Measurements from ENCODE around the gene ATP6V1G2. TPM values are rescaled to one million over a fixed set of nuclear protein-coding genes. Genes with fewer than 3 reads are reported as not detected.

Gene ATP6V1G2
- total RNA-seq, 1 experiment from 2014 or later, result 0.98 TPM

DNA sequence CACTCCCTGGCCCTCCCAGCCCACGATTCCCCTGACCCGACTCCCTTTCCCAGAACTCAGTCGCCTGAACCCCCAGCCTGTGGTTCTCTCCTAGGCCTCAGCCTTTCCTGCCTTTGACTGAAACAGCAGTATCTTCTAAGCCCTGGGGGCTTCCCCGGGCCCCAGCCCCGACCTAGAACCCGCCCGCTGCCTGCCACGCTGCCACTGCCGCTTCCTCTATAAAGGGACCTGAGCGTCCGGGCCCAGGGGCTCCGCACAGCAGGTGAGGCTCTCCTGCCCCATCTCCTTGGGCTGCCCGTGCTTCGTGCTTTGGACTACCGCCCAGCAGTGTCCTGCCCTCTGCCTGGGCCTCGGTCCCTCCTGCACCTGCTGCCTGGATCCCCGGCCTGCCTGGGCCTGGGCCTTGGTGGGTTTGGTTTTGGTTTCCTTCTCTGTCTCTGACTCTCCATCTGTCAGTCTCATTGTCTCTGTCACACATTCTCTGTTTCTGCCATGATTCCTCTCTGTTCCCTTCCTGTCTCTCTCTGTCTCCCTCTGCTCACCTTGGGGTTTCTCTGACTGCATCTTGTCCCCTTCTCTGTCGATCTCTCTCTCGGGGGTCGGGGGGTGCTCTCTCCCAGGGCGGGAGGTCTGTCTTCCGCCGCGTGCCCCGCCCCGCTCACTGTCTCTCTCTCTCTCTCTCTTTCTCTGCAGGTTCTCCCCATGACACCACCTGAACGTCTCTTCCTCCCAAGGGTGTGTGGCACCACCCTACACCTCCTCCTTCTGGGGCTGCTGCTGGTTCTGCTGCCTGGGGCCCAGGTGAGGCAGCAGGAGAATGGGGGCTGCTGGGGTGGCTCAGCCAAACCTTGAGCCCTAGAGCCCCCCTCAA is 25.9 kb upstream of the ATP6V1G2 start, which contains the start of gene LTA:
LTA (plus strand) TSS at position 249 of the 871 bp plus-strand sequence; CDS start at position 703, 454 bp downstream.
- Histone ChIP-seq H3K9me3 (ENCODE audit: control insufficient read depth, insufficient read depth, low read depth, low read length) (no peaks in the 10 kb centered on the region), H3K27ac (ENCODE audit: low read length) (no peak within 1 kb of the TSS), H3K4me3 (ENCODE audit: low read depth in 2 of 2, low read length in 2 of 2) (no peak within 1 kb of the TSS), H3K27me3 (ENCODE audit: control insufficient read depth, insufficient read depth, low read length) (no peaks in the 10 kb centered on the region), H3K4me1 (ENCODE audit: control insufficient read depth, insufficient read depth, low read length) (no peaks in the 10 kb centered on the region), H3K36me3 (ENCODE audit: control insufficient read depth, insufficient read depth, low read length) (no peaks in the 10 kb centered on the region)
- no TSS peak for BruUV-seq (replicated peaks)
- intact Hi-C loops (cut with micrococcal nuclease; ENCODE audit: unreplicated experiment), result no loop called here
- DNase-seq (ENCODE audit: low read depth, low spot score) (no peak), ATAC-seq (0 out of 2 replicates have a peak, but pooled peaks have one; percentile 24)
- in situ Hi-C loops (cut with HindIII; ENCODE audit: low pct_unique_long_range_greater_than_20kb, low sequenced_read_pairs), result no loop called here
- TF ChIP-seq SIN3A (IDR thresholded peaks at IDR 0.05; ENCODE audit: borderline replicate concordance, insufficient read depth, low read depth, low read length) (no peak), POLR2AphosphoS5 (IDR thresholded peaks at IDR 0.05; ENCODE audit: low read depth, low read length) (no peak), TCF7L2 (IDR thresholded peaks at IDR 0.05; ENCODE audit: low read depth, low read length) (no peak)
- TF ChIP-seq, protein P1, sequence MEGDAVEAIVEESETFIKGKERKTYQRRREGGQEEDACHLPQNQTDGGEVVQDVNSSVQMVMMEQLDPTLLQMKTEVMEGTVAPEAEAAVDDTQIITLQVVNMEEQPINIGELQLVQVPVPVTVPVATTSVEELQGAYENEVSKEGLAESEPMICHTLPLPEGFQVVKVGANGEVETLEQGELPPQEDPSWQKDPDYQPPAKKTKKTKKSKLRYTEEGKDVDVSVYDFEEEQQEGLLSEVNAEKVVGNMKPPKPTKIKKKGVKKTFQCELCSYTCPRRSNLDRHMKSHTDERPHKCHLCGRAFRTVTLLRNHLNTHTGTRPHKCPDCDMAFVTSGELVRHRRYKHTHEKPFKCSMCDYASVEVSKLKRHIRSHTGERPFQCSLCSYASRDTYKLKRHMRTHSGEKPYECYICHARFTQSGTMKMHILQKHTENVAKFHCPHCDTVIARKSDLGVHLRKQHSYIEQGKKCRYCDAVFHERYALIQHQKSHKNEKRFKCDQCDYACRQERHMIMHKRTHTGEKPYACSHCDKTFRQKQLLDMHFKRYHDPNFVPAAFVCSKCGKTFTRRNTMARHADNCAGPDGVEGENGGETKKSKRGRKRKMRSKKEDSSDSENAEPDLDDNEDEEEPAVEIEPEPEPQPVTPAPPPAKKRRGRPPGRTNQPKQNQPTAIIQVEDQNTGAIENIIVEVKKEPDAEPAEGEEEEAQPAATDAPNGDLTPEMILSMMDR (IDR thresholded peaks at IDR 0.05), result no peak
- TF ChIP-seq, protein P2, sequence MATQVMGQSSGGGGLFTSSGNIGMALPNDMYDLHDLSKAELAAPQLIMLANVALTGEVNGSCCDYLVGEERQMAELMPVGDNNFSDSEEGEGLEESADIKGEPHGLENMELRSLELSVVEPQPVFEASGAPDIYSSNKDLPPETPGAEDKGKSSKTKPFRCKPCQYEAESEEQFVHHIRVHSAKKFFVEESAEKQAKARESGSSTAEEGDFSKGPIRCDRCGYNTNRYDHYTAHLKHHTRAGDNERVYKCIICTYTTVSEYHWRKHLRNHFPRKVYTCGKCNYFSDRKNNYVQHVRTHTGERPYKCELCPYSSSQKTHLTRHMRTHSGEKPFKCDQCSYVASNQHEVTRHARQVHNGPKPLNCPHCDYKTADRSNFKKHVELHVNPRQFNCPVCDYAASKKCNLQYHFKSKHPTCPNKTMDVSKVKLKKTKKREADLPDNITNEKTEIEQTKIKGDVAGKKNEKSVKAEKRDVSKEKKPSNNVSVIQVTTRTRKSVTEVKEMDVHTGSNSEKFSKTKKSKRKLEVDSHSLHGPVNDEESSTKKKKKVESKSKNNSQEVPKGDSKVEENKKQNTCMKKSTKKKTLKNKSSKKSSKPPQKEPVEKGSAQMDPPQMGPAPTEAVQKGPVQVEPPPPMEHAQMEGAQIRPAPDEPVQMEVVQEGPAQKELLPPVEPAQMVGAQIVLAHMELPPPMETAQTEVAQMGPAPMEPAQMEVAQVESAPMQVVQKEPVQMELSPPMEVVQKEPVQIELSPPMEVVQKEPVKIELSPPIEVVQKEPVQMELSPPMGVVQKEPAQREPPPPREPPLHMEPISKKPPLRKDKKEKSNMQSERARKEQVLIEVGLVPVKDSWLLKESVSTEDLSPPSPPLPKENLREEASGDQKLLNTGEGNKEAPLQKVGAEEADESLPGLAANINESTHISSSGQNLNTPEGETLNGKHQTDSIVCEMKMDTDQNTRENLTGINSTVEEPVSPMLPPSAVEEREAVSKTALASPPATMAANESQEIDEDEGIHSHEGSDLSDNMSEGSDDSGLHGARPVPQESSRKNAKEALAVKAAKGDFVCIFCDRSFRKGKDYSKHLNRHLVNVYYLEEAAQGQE (IDR thresholded peaks at IDR 0.05; ENCODE audit: insufficient read depth in 1 of 2, low read depth in 2 of 2, low read length in 1 of 2), result no peak
- CTCF ChIA-PET, result no interaction called here
- POLR2A ChIA-PET, result no interaction called here

DNA sequence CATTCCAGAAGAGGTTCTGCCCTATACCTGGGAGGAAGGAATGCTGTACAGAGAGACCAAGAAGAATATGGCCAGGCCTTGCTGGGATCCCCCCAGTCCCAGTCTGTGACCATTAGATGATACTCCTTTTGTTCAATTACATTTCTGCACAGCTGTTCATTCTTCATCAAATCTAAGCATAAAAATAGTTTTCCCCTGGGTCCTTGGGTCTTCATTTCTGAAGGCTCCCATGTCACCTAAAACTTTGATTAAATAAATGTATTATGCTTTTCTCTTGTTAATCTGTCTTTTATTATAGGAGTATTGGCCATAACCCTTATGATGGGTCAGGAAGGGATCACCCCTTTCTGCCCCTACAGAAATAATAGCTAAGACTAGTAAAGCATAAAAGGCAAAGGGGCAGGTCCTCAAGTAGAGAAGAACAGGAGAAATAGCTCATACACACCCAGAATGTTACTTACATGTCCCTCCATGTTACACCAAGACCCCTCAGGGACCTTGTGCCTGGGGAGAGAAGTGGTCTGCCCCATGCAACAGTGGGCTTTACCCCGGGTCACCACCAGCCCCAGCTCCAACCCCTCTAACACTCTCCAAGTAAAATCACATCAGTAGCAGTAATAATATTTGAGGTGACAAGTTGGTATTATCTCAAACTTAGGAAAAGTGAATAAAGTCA is 23.6 kb upstream of the ATP6V1G2 start:
- H3K27me3 ChIP-seq (ENCODE audit: control insufficient read depth, insufficient read depth, low read length), result no peaks in the 10 kb centered on the region
- POLR2A ChIA-PET, result no interaction called here
- H3K36me3 ChIP-seq (ENCODE audit: control insufficient read depth, insufficient read depth, low read length), result no peaks in the 10 kb centered on the region
- intact Hi-C loops (cut with micrococcal nuclease; ENCODE audit: unreplicated experiment), result no loop called here
- no peak for TF ChIP-seq SIN3A (IDR thresholded peaks at IDR 0.05; ENCODE audit: borderline replicate concordance, insufficient read depth, low read depth, low read length)
- TF ChIP-seq TCF7L2 (IDR thresholded peaks at IDR 0.05; ENCODE audit: low read depth, low read length), result no peak
- TF ChIP-seq, protein P2 (IDR thresholded peaks at IDR 0.05; ENCODE audit: insufficient read depth in 1 of 2, low read depth in 2 of 2, low read length in 1 of 2), result no peak
- TF ChIP-seq, protein P1 (IDR thresholded peaks at IDR 0.05), result no peak
- no peak for TF ChIP-seq POLR2AphosphoS5 (IDR thresholded peaks at IDR 0.05; ENCODE audit: low read depth, low read length)
- CTCF ChIA-PET, result no interaction called here
- H3K4me3 ChIP-seq (ENCODE audit: low read depth in 2 of 2, low read length in 2 of 2), result no peak overlapping the region
- BruUV-seq (replicated peaks), result no TSS peak
- DNase-seq (ENCODE audit: low read depth, low spot score), result no peak
- H3K4me1 ChIP-seq (ENCODE audit: control insufficient read depth, insufficient read depth, low read length), result no peaks in the 10 kb centered on the region
- in situ Hi-C loops (cut with HindIII; ENCODE audit: low pct_unique_long_range_greater_than_20kb, low sequenced_read_pairs), result no loop called here
- ATAC-seq, result no peak
- no peaks in the 10 kb centered on the region for H3K9me3 ChIP-seq (ENCODE audit: control insufficient read depth, insufficient read depth, low read depth, low read length)
- H3K27ac ChIP-seq (ENCODE audit: low read length), result no peak overlapping the region

All from Panc1 (cell line).